SH-SY5Y (cell line): ENCODE measurements around the gene ANKRD39.

Experiments
- GATA2 ChIP-seq: IDR thresholded peaks from 2 replicates; pipeline ENCODE4 v1.6.1; 2011; ENCODE audit warnings: mild to moderate bottlenecking, low read depth, low read length
- GATA3 ChIP-seq: IDR thresholded peaks from 2 replicates; pipeline ENCODE4 v1.6.1; 2011; ENCODE audit warnings: low read depth, mild to moderate bottlenecking, low read length, moderate library complexity

The ANKRD39 gene

GRCh38 chr2:96869281-96869821, 11.5 kb upstream of the ANKRD39 start:
- TF ChIP-seq GATA2 = no peak
- TF ChIP-seq GATA3 = no peak

DNA sequence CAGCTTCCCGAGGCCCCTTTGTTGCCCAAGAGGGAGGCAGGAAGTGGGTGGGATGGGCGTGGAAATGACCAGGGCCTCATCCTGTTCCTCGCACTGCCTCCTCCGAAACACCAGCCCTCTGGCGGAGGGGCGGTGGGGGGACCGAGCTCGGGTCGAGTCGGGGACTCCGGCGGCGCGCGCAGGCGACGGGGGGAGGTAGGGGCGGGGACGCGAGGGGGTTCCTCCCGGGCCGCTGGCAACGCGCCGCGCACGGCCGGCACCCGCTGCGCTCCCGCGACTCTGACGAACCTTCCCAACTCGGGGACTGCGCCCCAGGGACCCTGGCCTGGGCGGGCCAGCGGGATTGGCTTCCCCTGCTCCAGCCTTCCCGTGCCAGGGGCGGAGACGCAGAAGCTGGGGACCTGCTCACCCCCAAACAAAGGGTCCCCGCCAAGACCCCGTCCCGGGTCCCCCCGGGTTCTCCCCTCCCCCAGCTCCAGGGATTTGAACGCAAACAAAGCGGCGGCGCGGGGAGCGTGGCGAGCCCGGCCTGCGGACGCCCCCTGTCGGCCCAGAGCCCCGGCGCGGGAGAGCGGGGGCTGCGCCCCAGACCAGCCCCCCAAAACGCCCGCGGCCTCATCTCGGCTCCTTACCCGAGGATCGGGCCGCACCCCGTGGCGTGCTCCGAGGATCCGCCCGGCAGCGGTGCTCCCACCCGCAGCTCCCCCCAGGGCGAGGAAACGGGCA, 10.9 kb upstream of the ANKRD39 start:
- TF ChIP-seq GATA3 (no peak), GATA2 (no peak)

- TF ChIP-seq GATA2 = no peak
- TF ChIP-seq GATA3 = no peak
Measured at GRCh38 chr2:96867756-96868554, 10.1 kb upstream of the ANKRD39 start.

DNA sequence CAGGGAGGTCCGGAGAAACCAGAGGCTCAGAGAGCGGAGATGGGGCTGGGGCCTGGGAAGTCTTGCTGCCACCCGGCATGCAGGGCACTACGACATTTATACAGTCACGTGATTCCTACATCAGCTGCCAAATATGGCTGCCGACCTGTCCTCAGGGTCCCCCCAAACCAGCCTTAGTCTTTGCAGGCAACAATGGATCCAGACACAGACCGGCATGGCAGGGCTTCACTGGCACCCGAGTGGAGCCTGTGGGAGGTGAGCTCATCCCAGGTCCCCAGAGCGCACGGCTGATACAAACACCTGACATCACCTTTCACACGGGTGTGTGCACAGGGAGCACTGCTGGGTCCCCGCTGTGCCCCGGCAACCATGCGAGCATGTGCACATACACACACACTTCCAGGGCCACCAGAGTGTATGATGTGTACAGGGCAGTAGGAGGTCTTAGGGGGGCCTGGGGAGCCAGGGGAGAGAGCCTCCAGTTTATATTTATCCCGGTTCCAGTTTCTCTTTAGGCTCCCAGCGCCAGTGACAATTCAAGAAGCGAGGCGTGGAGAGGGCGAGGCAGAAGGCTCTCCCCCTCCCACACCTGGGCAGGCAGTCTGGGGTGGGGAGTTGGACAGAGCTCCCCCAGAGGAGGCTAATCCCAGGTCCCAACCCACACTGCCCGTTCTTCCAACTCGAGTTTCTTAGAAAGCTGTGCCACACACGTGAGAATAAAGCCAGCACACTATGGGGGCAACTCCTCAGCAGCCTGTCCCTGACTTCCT, 9.4 kb upstream of the ANKRD39 start:
- TF ChIP-seq GATA3 (no peak), GATA2 (no peak)

GRCh38 chr2:96866586-96866985, 8.8 kb upstream of the ANKRD39 start:
- TF ChIP-seq GATA2 (no peak), GATA3 (no peak)

- TF ChIP-seq GATA2 = no peak
- TF ChIP-seq GATA3 = no peak
Measured at GRCh38 chr2:96866149-96866548, 8.3 kb upstream of the ANKRD39 start.

DNA sequence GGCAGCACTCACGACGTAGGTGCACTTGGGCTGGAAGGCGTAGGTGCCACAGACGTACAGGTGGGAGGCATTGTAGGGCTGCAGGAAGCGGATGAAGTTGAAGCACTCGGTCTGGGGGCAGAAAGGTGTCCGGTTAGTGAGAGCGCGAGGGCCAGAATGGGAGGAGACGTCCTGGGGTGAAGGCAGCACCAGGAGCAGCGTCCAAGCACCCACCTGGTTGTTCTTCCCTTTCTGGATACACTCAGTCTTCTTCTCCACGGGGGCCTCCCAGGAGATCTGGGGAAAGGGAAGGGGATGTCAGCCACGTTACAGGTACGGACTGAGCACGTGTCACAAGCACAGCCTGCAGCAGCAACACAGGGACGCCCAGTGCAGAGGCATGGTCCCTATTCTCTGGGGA, 7.8 kb upstream of the ANKRD39 start:
- TF ChIP-seq GATA2 (no peak), GATA3 (no peak)

DNA sequence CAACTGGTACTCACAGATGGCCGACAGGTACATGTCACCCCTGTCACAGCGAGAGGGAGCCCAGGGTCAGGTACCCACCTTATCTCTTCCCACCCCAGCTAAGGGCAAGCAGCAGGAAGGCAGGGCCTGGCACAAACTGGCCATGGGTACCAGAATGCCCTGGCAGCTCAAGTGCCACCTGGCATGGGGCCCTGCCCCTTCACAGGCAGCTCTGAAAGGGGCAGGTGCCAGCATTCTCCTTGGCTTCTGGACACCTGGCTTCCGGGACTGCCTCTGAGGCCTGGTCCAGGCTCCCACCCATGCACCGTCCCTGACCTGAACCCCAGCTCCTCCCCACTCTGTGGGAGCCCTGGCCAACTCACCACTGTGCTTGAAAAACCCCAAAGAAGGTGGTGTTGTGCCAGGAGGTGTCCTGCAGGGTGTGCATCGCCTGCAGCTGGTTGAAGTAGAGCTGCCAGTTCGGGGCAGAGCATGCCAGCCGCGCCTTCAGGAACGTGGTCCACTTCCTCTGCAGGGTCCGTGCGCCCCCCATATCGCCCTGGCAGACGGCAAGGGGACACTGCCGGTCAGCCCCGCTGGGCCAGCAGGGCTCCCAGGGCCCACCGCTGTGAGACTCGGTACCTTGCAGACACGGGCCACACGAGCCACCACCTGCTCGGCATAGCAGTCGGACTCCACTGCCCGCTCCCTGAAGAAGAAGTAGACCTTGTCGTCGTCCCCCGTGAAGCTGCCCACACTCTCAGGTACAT, 6.7 kb upstream of the ANKRD39 start:
- TF ChIP-seq GATA3 (no peak), GATA2 (no peak)

GRCh38 chr2:96863575-96864342, 5.9 kb upstream of the ANKRD39 start:
- no peak for TF ChIP-seq GATA3
- TF ChIP-seq GATA2 = no peak

GRCh38 chr2:96861074-96861473, 3.3 kb upstream of the ANKRD39 start:
- TF ChIP-seq GATA2 = no peak
- TF ChIP-seq GATA3 = no peak

DNA sequence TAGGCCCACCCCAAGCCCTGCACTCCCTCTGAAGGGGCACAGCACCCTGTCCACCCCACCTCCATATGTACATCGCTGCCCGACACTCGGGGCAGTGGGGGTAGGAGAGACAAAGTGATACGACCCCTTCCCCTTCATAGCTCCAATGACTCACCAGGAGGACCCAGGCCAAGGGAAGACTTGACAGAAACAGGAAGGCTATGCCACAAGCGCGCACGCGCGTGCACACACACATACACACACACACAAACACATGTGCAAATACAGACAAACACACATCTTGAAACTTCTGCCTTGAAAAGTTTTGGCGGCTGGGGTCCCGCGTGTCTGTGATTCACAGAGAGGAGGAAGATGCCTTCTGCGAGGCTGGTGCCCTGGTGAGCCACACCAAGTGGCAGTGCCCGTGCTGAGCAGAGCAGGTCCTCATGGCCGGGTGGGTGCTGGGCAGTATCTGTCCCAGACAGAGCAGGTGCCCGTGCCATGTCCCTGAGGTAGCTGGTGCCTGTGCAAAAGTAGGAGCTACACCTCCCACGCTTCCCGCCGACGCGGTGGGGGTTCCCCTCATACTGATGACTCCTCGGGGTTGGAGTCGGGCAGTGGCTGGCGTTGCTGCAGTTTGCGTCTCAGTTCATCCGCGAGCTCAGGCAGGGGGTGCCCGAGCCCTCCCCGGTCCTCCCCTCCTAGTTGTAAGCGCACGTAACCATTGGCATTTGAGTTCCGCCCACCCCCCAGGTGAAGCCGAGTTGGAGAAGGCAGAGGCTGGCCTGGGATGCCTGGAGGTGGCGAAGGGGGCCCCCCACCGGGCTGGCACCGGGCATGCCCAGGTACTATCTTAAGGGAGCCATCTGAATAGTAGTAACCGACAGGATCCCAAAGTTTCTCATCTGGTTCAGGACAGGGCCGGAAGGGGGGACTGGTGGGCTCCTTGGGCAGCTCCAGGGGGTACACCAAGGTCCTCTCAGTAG, 2.5 kb upstream of the ANKRD39 start:
- no peak for TF ChIP-seq GATA2
- TF ChIP-seq GATA3 = no peak

DNA sequence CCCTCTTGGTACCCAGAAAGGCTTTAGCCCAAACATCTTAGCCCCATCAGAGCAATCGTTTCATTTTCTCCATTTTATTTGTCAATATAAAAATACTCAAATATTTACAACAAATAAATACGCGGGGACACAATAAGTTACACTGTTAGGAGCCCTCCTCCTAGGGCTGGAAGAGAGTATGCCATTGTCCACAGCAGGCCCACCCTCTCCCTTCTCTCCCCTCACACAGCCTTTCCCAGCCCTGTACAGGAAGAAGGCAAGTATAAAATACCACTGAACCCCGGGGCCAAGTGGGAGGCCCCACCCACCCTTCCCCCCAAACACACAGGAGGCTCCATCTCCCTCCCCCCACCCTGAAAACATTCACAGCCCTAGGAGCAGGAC, 1.9 kb upstream of the ANKRD39 start:
- TF ChIP-seq GATA2 (no peak), GATA3 (no peak)
